ENCODE measurements around the gene MED13L.
"Not testable (repeated sequence)": the region's sequence is repeated elsewhere in the genome, so short reads cannot be mapped to it uniquely, and the experiment has no call there.

The MED13L gene

GRCh38 chr12:116045150-116045549, 232.3 kb downstream of the MED13L start:
- no peak for DNase-seq

GRCh38 chr12:116043659-116044535, 233.6 kb downstream of the MED13L start:
- no peak for DNase-seq

- DNase-seq = no peak
Observed at GRCh38 chr12:116040402-116040801, 237.1 kb downstream of the MED13L start.

GRCh38 chr12:116039081-116039480, 238.4 kb downstream of the MED13L start:
- no peak for DNase-seq

- DNase-seq = peak; percentile 9
Observed at GRCh38 chr12:116037941-116038837, 239.3 kb downstream of the MED13L start.

- no peak for DNase-seq
Observed at GRCh38 chr12:116033765-116034164, 243.7 kb downstream of the MED13L start.

- not testable (repeated sequence) for DNase-seq
Observed at GRCh38 chr12:116031624-116032023, 245.9 kb downstream of the MED13L start.

GRCh38 chr12:116028619-116029018, 248.9 kb downstream of the MED13L start:
- DNase-seq = no peak

- DNase-seq = no peak
Observed at GRCh38 chr12:116027551-116027821, 250.0 kb downstream of the MED13L start.

GRCh38 chr12:116026768-116027550, 250.5 kb downstream of the MED13L start:
- DNase-seq = no peak

- no peak for DNase-seq
Observed at GRCh38 chr12:116026346-116026745, 251.1 kb downstream of the MED13L start.

GRCh38 chr12:116024769-116025168, 252.7 kb downstream of the MED13L start:
- DNase-seq = no peak

- no peak for DNase-seq
Observed at GRCh38 chr12:116019415-116019814, 258.1 kb downstream of the MED13L start.

- DNase-seq = no peak
Observed at GRCh38 chr12:116018282-116018681, 259.2 kb downstream of the MED13L start.

GRCh38 chr12:116015525-116015924, 262.0 kb downstream of the MED13L start:
- no peak for DNase-seq

- no peak for DNase-seq
Observed at GRCh38 chr12:116012757-116013156, 264.7 kb downstream of the MED13L start.

- DNase-seq = no peak
Observed at GRCh38 chr12:116011217-116011616, 266.3 kb downstream of the MED13L start.

- DNase-seq = no peak
Observed at GRCh38 chr12:116010467-116010866, 267.0 kb downstream of the MED13L start.

- DNase-seq = no peak
Observed at GRCh38 chr12:116009805-116010204, 267.7 kb downstream of the MED13L start.

GRCh38 chr12:116006141-116006540, 271.4 kb downstream of the MED13L start:
- no peak for DNase-seq

GRCh38 chr12:116002890-116003536, 274.5 kb downstream of the MED13L start:
- no peak for DNase-seq

- no peak for DNase-seq
Observed at GRCh38 chr12:116000252-116000651, 277.2 kb downstream of the MED13L start.

- DNase-seq = no peak
Observed at GRCh38 chr12:115999582-115999981, 277.9 kb downstream of the MED13L start.
